IMR-90 (cell line): ENCODE data around the gene ZMYM2. TPM values are rescaled to one million over a fixed set of nuclear protein-coding genes. Genes with fewer than 3 reads are reported as not detected.

ENCODE experiments used
- ATAC-seq: fragments of 200-7000 bp; cut with Tn5 transposase; 2 replicates; pipeline ENCODE4 v1.9.1; 2020; ENCODE audit warnings: low read depth, mild to moderate bottlenecking, moderate library complexity
- BruUV-seq: library from RNA; stranded (reverse); fragments of 400-500 nt; replicated peaks from 2 replicates; lab custom pipeline; 2021; lab: Mats Ljungman, UMichigan
- CTCF ChIA-PET: fragments of 300-600 bp; formaldehyde crosslinking; extraction: SDS; loops from one replicate; lab custom pipeline; 2021; ENCODE audit warnings: antibody characterized with exemption; lab: Yijun Ruan, JAX
- POLR2A ChIA-PET: fragments of 300-600 bp; sonication (Branson Sonifier 250); formaldehyde crosslinking; loops from one replicate; lab custom pipeline; 2022; ENCODE audit warnings: antibody characterized with exemption; ENCODE audit not compliant: unreplicated experiment; lab: Charles Lee
- DNase-seq: peaks from one replicate; pipeline ENCODE4 v3.0.0; 2013
- H2AFZ ChIP-seq: replicated peaks from 2 replicates; pipeline ENCODE3; 2013; ENCODE audit warnings: low read length, mild to moderate bottlenecking; ENCODE audit not compliant: poor library complexity
- H2AK5ac ChIP-seq: 2 replicates; pipeline ENCODE4 v1.6.1; 2013; ENCODE audit warnings: low read depth, low read length, inconsistent platforms
- H2AK9ac ChIP-seq: replicated peaks from 2 replicates; pipeline ENCODE3; 2013; ENCODE audit warnings: mild to moderate bottlenecking, low read depth, low read length, moderate library complexity; ENCODE audit not compliant: poor library complexity
- H2BK120ac ChIP-seq: 2 replicates; pipeline ENCODE4 v1.6.1; 2013; ENCODE audit warnings: low read depth, low read length, inconsistent platforms
- H2BK15ac ChIP-seq: 3 replicates; pipeline ENCODE4 v1.6.1; 2013; ENCODE audit warnings: low read depth, low read length, inconsistent platforms
- H2BK20ac ChIP-seq: 2 replicates; pipeline ENCODE4 v1.6.1; 2013; ENCODE audit warnings: low read depth, mild to moderate bottlenecking, inconsistent platforms, low read length, moderate library complexity
- H2BK5ac ChIP-seq: 2 replicates; pipeline ENCODE4 v1.6.1; 2013; ENCODE audit warnings: mild to moderate bottlenecking, low read depth, low read length, inconsistent platforms; ENCODE audit not compliant: poor library complexity, severe bottlenecking
- H3K14ac ChIP-seq: replicated peaks from 2 replicates; pipeline ENCODE4 v1.6.1; 2013; ENCODE audit warnings: low read depth, low read length, inconsistent platforms
- H3K18ac ChIP-seq: 2 replicates; pipeline ENCODE4 v1.6.1; 2013; ENCODE audit warnings: low read depth, low read length, control low read depth
- H3K23ac ChIP-seq: 2 replicates; pipeline ENCODE4 v1.6.1; 2013; ENCODE audit warnings: low read depth, low read length, inconsistent platforms
- H3K27ac ChIP-seq: 2 replicates; pipeline ENCODE4 v1.5.1; 2013; ENCODE audit warnings: mild to moderate bottlenecking, control low read depth, low read length; ENCODE audit not compliant: insufficient read depth
- H3K27me3 ChIP-seq: 2 replicates; pipeline ENCODE4 v1.6.1; 2013; ENCODE audit warnings: low read length; ENCODE audit not compliant: control insufficient read depth, insufficient read depth
- H3K36me3 ChIP-seq: 2 replicates; pipeline ENCODE4 v1.6.1; 2013; ENCODE audit warnings: low read length, mixed read lengths; ENCODE audit not compliant: control insufficient read depth, insufficient read depth
- H3K4ac ChIP-seq: 2 replicates; pipeline ENCODE4 v1.6.1; 2013; ENCODE audit warnings: low read depth, low read length, inconsistent platforms
- H3K4me1 ChIP-seq: 2 replicates; pipeline ENCODE4 v1.6.1; 2013; ENCODE audit warnings: low read length, mixed read lengths; ENCODE audit not compliant: control insufficient read depth, insufficient read depth
- H3K4me2 ChIP-seq: 2 replicates; pipeline ENCODE4 v1.6.1; 2013; ENCODE audit warnings: low read depth, mild to moderate bottlenecking, control low read depth, low read length, moderate library complexity
- H3K4me3 ChIP-seq: 2 replicates; pipeline ENCODE4 v1.5.1; 2013; ENCODE audit warnings: low read depth, mild to moderate bottlenecking, control low read depth, low read length, moderate library complexity; ENCODE audit not compliant: insufficient read depth
- H3K56ac ChIP-seq: 2 replicates; pipeline ENCODE4 v1.6.1; 2013; ENCODE audit warnings: low read length, inconsistent platforms; ENCODE audit not compliant: insufficient read depth; ENCODE audit errors: extremely low read depth
- H3K79me1 ChIP-seq, 2 experiments: 2 replicates each; pipeline ENCODE4 v1.6.1; 2013; ENCODE audit warnings: low read length in 2 of 2, inconsistent platforms in 1 of 2, low read depth in 1 of 2
- H3K9ac ChIP-seq: 2 replicates; pipeline ENCODE4 v1.6.1; 2013; ENCODE audit warnings: low read depth, low read length, control low read depth
- H3K9me1 ChIP-seq: 2 replicates; pipeline ENCODE4 v1.6.1; 2013; ENCODE audit warnings: low read length, inconsistent platforms; ENCODE audit not compliant: insufficient read depth
- H3K9me3 ChIP-seq: 2 replicates; pipeline ENCODE4 v1.6.1; 2013; ENCODE audit warnings: low read length; ENCODE audit not compliant: control insufficient read depth, insufficient read depth
- H4K20me1 ChIP-seq: 2 replicates; pipeline ENCODE4 v1.6.1; 2013; ENCODE audit warnings: low read length, inconsistent platforms; ENCODE audit not compliant: insufficient read depth
- H4K5ac ChIP-seq: 2 replicates; pipeline ENCODE4 v1.6.1; 2013; ENCODE audit warnings: mild to moderate bottlenecking, low read depth, low read length, control low read depth
- H4K8ac ChIP-seq, 2 experiments: 2 replicates each; pipeline ENCODE4 v1.6.1; 2013; ENCODE audit warnings: low read depth in 2 of 2, low read length in 2 of 2, control low read depth in 1 of 2, inconsistent platforms in 1 of 2
- H4K91ac ChIP-seq: 2 replicates; pipeline ENCODE4 v1.6.1; 2013; ENCODE audit warnings: low read depth, low read length, inconsistent platforms; ENCODE audit not compliant: insufficient read depth
- CHD1 ChIP-seq: IDR thresholded peaks from 2 replicates; pipeline ENCODE4 v1.6.1; 2012; ENCODE audit warnings: low read depth, low read length, improper control_type of control experiment
- MAFK ChIP-seq: IDR thresholded peaks from 2 replicates; pipeline ENCODE4 v1.6.1; 2012; ENCODE audit warnings: low read depth, low read length, improper control_type of control experiment
- MXI1 ChIP-seq: IDR thresholded peaks from 2 replicates; pipeline ENCODE4 v1.6.1; 2012; ENCODE audit warnings: low read depth, mild to moderate bottlenecking, low read length, moderate library complexity, borderline replicate concordance
- RCOR1 ChIP-seq: IDR thresholded peaks from 2 replicates; pipeline ENCODE4 v1.6.1; 2012; ENCODE audit warnings: mild to moderate bottlenecking, low read length, improper control_type of control experiment; ENCODE audit not compliant: insufficient replicate concordance
- SMC3 ChIP-seq: fragments of 150-350 bp; IDR thresholded peaks from 2 replicates; pipeline ENCODE4 v1.6.1; 2016; ENCODE audit warnings: low read depth, mild to moderate bottlenecking, antibody characterized with exemption, low read length, moderate library complexity
- dilution Hi-C: fragments of 300-500 bp; cut with HindIII; formaldehyde crosslinking; loops from one replicate; pipeline ENCODE4 v1.14.3; 2018; ENCODE audit warnings: low sequenced_read_pairs; ENCODE audit not compliant: unreplicated experiment
- in situ Hi-C: fragments of 300-500 bp; cut with MboI; formaldehyde crosslinking; loops from 3 replicates; pipeline ENCODE4 v1.14.3; 2019; ENCODE audit warnings: low sequenced_read_pairs, inconsistent platforms, mixed read lengths
- intact Hi-C: fragments of 100-400 bp; cut with micrococcal nuclease; formaldehyde crosslinking; loops from 2 replicates; pipeline ENCODE4 v1.10.0; 2022
- polyA plus RNA-seq, 3 experiments: library from polyadenylated mRNA; depleted of rRNA; stranded (reverse); fragments of >200 nt; gene quantifications; 2 replicates each; pipeline ENCODE4 v1.2.3, GENCODE V29; 2012; ENCODE audit warnings: low replicate concordance in 1 of 3
- total RNA-seq: library from RNA; depleted of rRNA; stranded (reverse); fragments of >200 nt; gene quantifications from 2 replicates; pipeline ENCODE4 v1.2.3, GENCODE V29; 2012
- TF ChIP-seq, protein P1 (sequence below): fragments of 150-350 bp; IDR thresholded peaks from 2 replicates; pipeline ENCODE4 v1.6.1; 2016; ENCODE audit warnings: low read depth, mild to moderate bottlenecking, low read length, moderate library complexity, borderline replicate concordance
- TF ChIP-seq, protein P2 (sequence below): fragments of 150-350 bp; IDR thresholded peaks from 2 replicates; pipeline ENCODE4 v1.6.1; 2017; ENCODE audit warnings: mild to moderate bottlenecking, antibody characterized with exemption, low read length, low read depth

Gene ZMYM2
- total and polyA plus RNA-seq, 2 of the 4 experiments (the other 2 are of a cell fraction): 15.7 to 51.1 TPM

DNA sequence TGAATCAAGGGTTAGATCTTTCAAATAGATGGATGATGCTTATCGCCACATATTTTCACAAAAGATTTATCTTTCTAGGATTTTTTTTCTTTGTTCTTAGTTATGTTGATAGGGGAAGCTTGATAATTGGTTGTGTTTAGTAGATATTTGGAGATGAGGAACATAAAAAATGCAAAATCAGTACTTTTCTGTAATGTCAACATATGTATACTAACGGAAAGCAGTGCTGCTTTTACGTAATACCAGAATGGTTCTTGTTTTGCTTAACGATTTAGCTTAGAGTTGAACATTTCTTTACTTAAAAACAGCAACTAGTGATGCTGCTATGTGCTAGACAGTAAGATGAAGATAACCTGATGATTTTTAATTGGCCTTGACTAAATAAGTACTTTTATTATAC is 3.0 kb downstream of the ZMYM2 start (continued):
- TF ChIP-seq, protein P1, sequence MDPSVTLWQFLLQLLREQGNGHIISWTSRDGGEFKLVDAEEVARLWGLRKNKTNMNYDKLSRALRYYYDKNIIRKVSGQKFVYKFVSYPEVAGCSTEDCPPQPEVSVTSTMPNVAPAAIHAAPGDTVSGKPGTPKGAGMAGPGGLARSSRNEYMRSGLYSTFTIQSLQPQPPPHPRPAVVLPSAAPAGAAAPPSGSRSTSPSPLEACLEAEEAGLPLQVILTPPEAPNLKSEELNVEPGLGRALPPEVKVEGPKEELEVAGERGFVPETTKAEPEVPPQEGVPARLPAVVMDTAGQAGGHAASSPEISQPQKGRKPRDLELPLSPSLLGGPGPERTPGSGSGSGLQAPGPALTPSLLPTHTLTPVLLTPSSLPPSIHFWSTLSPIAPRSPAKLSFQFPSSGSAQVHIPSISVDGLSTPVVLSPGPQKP: no peak
- no peak for TF ChIP-seq MXI1
- TF ChIP-seq RCOR1: no peak
- TF ChIP-seq CHD1: no peak

DNA sequence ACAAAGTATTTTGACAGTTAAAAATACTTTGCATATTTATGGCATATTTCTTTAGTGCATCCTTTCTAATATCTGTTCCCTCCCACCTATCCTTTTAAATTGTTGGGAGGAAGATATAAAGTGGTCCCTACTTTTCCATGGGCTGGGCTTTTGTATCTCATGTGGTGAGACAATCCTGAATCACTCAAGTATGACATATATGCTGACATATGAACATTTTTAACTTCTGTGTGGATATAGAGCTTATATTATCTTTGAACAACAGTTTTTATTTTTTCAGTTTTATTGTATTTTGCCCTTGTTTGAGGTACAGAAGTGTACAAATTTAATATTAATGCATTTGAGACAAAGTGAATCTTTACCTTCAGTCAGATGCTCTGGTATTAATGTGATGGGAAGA is 3.4 kb downstream of the ZMYM2 start:
- Histone ChIP-seq H4K20me1 (peaks cover 45% of the 10 kb centered on the region; the same call in 1 of the 2 replicates), H3K9ac (no peak overlapping the region), H3K27ac (no peak overlapping the region), H3K36me3 (peaks cover 19% of the 10 kb centered on the region), H2BK15ac (no peak overlapping the region), H3K14ac (no peak overlapping the region), H2AK5ac (no peak overlapping the region), H3K27me3 (no peaks in the 10 kb centered on the region), H3K4me3 (no peak overlapping the region), H3K79me1 (peaks cover 15 to 34% of the 10 kb centered on the region in 2 experiments), H4K91ac (no peak overlapping the region), H4K8ac (no peak overlapping the region), H3K4me1 (peaks cover 2% of the 10 kb centered on the region; the same call in 1 of the 2 replicates), H3K56ac (no peak overlapping the region), H3K9me3 (no peaks in the 10 kb centered on the region), H3K9me1 (no peaks in the 10 kb centered on the region), H4K5ac (no peak overlapping the region), H2BK5ac (no peak overlapping the region), H2BK20ac (no peak overlapping the region), H2AFZ (no peak overlapping the region), H3K18ac (no peak overlapping the region), H2BK120ac (no peak overlapping the region), H3K4ac (no peak overlapping the region), H2AK9ac (no peak overlapping the region), H3K4me2 (peak overlapping the region; percentile 79), H3K23ac (no peak overlapping the region)
- BruUV-seq: no TSS peak
- DNase-seq (peak; percentile 31), ATAC-seq (no peak)
- ChIA-PET POLR2A (no interaction called here), CTCF (no interaction called here)
- dilution Hi-C loops: no loop called here
- TF ChIP-seq MAFK: peak; percentile 79
- TF ChIP-seq, protein P2, sequence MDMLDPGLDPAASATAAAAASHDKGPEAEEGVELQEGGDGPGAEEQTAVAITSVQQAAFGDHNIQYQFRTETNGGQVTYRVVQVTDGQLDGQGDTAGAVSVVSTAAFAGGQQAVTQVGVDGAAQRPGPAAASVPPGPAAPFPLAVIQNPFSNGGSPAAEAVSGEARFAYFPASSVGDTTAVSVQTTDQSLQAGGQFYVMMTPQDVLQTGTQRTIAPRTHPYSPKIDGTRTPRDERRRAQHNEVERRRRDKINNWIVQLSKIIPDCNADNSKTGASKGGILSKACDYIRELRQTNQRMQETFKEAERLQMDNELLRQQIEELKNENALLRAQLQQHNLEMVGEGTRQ: no peak
- no peak for TF ChIP-seq SMC3
- intact Hi-C loops: loop anchor here (2.0 kb wide), 2 partner anchors 43 to 201 kb away; no protein-coding TSS in a partner anchor
- in situ Hi-C loops: no loop called here
